ENCODE data around the gene YPEL2. TPM values are rescaled to one million over a fixed set of nuclear protein-coding genes. Genes with fewer than 3 reads are reported as not detected.

The YPEL2 gene
- total and polyA plus RNA-seq, 2 donors (not counting 3 experiments of a cell fraction or from before 2014, with no cell fraction given) = 36.5 to 66.8 TPM

- POLR2A ChIA-PET = no interaction called here
- CTCF ChIA-PET = interaction anchor here (1.1 to 2.2 kb wide), 4 partner anchors 9 to 122 kb away, joined by 3 to 7 read pairs (median 4); no protein-coding TSS in a partner anchor
- H3K79me2 ChIP-seq (ENCODE audit: control insufficient read depth, insufficient read depth, low read length) = no peaks in the 10 kb centered on the region
- no peak overlapping the region for H3K27ac ChIP-seq (ENCODE audit: insufficient read depth, low read depth, low read length)
- H3K4me1 ChIP-seq (ENCODE audit: control insufficient read depth, extremely low read depth, insufficient read depth, low read length) = peaks cover 49% of the 10 kb centered on the region
- intact Hi-C loops (cut with micrococcal nuclease) (no loop called here), dilution Hi-C loops (cut with MboI; ENCODE audit: extremely low pct_ligation_motif_present, low sequenced_read_pairs) (loop anchor here (25.0 kb wide), 1 partner anchor 95 kb away; the partner anchor contains the start of gene YPEL2)
- TF ChIP-seq CTCF (IDR thresholded peaks at IDR 0.05; ENCODE audit: extremely low read depth in 1 of 2, insufficient read depth in 1 of 2, low read depth in 1 of 2, low read length in 2 of 2) (no peak), JUN (IDR thresholded peaks at IDR 0.05; ENCODE audit: borderline replicate concordance, insufficient read depth, insufficient read length, low read depth) (no peak), POLR2A (IDR thresholded peaks at IDR 0.05; ENCODE audit: low read depth, low read length) (no peak), FOS (IDR thresholded peaks at IDR 0.05; ENCODE audit: borderline replicate concordance, insufficient read depth, low read length) (no peak), MYC (IDR thresholded peaks at IDR 0.05; ENCODE audit: low read depth, low read length) (no peak), EZH2 (IDR thresholded peaks at IDR 0.05; ENCODE audit: borderline replicate concordance, low read depth, low read length, severe bottlenecking) (no peak), POLR2AphosphoS5 (IDR thresholded peaks at IDR 0.05; ENCODE audit: insufficient read depth, low read depth, low read length) (no peak), MAX (IDR thresholded peaks at IDR 0.05; ENCODE audit: insufficient read depth, insufficient read length) (no peak), GATA2 (IDR thresholded peaks at IDR 0.05; ENCODE audit: insufficient read depth, insufficient read length, low read depth, low read length) (no peak)
- FAIRE-seq (no peak), DNase-seq (ENCODE audit: low read depth, low spot score) (no peak)
- no TSS peak for BruUV-seq (replicated peaks)
- H3K9me3 ChIP-seq (replicated peaks; ENCODE audit: control insufficient read depth, insufficient read depth, low read length) = no peaks in the 10 kb centered on the region
- H3K27me3 ChIP-seq (ENCODE audit: control insufficient read depth in 2 of 2, insufficient read depth in 2 of 2, low read length in 2 of 2) = no peaks in the 10 kb centered on the region
- H3K36me3 ChIP-seq (ENCODE audit: control insufficient read depth in 2 of 2, extremely low read depth in 1 of 2, insufficient read depth in 2 of 2, low read length in 2 of 2) = no peaks in the 10 kb centered on the region
- no peak overlapping the region for H3K4me2 ChIP-seq (ENCODE audit: insufficient read depth, low read length)
- no peaks in the 10 kb centered on the region for H3K9me1 ChIP-seq (replicated peaks; ENCODE audit: control insufficient read depth, extremely low read depth, insufficient read depth, low read length)
- no peak overlapping the region for H3K9ac ChIP-seq (replicated peaks; ENCODE audit: extremely low read depth, insufficient read depth, low read length)
- H2AFZ ChIP-seq (ENCODE audit: low read depth, low read length) = no peak overlapping the region
- H4K20me1 ChIP-seq (replicated peaks; ENCODE audit: control insufficient read depth, extremely low read depth, insufficient read depth, low read length) = no peaks in the 10 kb centered on the region
- no peak overlapping the region for H3K4me3 ChIP-seq (replicated peaks in 1 of 3; ENCODE audit: insufficient read depth in 1 of 3, low read depth in 1 of 3, low read length in 3 of 3)
These were observed 101.2 kb downstream of the YPEL2 start for GRCh38 chr17:59432657-59433056.
